Activated CD4-positive, alpha-beta T cell treated with anti-CD3 and anti-CD28 coated beads, Interleukin-10, Interleukin-2, amounts not matched to agents 100 ng/mL and 50 ng/mL, durations not matched to agents 16 hours and 8 hours (primary cell): ENCODE results near the gene EME1.

Experiments
- DNase-seq: peaks from one replicate; pipeline ENCODE4 v3.0.0-alpha.2; 2020

Gene EME1

GRCh38 chr17:50364061-50364458 lies 9.0 kb upstream of the EME1 start:
- DNase-seq: no peak

- DNase-seq: no peak
Observed at GRCh38 chr17:50364715-50365114, 8.3 kb upstream of the EME1 start.

- no peak for DNase-seq
Observed at GRCh38 chr17:50365165-50365564, 7.9 kb upstream of the EME1 start.

- no peak for DNase-seq
Observed at GRCh38 chr17:50365649-50366393, 7.2 kb upstream of the EME1 start.

- DNase-seq: no peak
Observed at GRCh38 chr17:50367401-50367800, 5.6 kb upstream of the EME1 start.

GRCh38 chr17:50370052-50370451 lies 3.0 kb upstream of the EME1 start:
- no peak for DNase-seq

- DNase-seq: no peak
Observed at GRCh38 chr17:50371526-50371925, 1.5 kb upstream of the EME1 start.

GRCh38 chr17:50372222-50372757 lies 739 bp upstream of the EME1 start:
- no peak for DNase-seq

GRCh38 chr17:50373705-50374104 lies 676 bp downstream of the EME1 start:
- no peak for DNase-seq

GRCh38 chr17:50375858-50376538 lies 3.0 kb downstream of the EME1 start:
- no peak for DNase-seq

- no peak for DNase-seq
Observed at GRCh38 chr17:50379351-50380132, 6.5 kb downstream of the EME1 start.

GRCh38 chr17:50380369-50381259 lies 7.6 kb downstream of the EME1 start:
- no peak for DNase-seq

- DNase-seq: no peak
Observed at GRCh38 chr17:50381260-50381815, 8.3 kb downstream of the EME1 start.

- DNase-seq: no peak
Observed at GRCh38 chr17:50381920-50382319, 8.9 kb downstream of the EME1 start.

- no peak for DNase-seq
Observed at GRCh38 chr17:50382931-50383330, 9.9 kb downstream of the EME1 start.

GRCh38 chr17:50386510-50386909 lies 13.5 kb downstream of the EME1 start:
- DNase-seq: no peak

- no peak for DNase-seq
Observed at GRCh38 chr17:50388728-50389127, 15.7 kb downstream of the EME1 start.

- no peak for DNase-seq
Observed at GRCh38 chr17:50389534-50389933, 16.5 kb downstream of the EME1 start.

GRCh38 chr17:50392621-50393020 lies 19.6 kb downstream of the EME1 start:
- DNase-seq: no peak

- DNase-seq: no peak
Observed at GRCh38 chr17:50393700-50394099, 20.7 kb downstream of the EME1 start.

GRCh38 chr17:50394711-50395110 lies 21.7 kb downstream of the EME1 start:
- DNase-seq: no peak
